ENCODE measurements around the gene PRRG4. TPM values are rescaled to one million over a fixed set of nuclear protein-coding genes. Genes with fewer than 3 reads are reported as not detected.

The PRRG4 gene
- total and polyA plus RNA-seq, 2 experiments from 2014 or later: 1.6 to 1.9 TPM

GRCh38 chr11:32790916-32791315 is 38.8 kb upstream of the PRRG4 start:
- H3K9me3 Mint-ChIP-seq: no peaks in the 10 kb centered on the region

More at GRCh38 chr11:32790916-32791315, 38.8 kb upstream of the PRRG4 start:
- no peaks in the 10 kb centered on the region for H3K79me2 ChIP-seq (replicated peaks; ENCODE audit: insufficient read depth)
- Mint-ChIP-seq H3K4me3 (no peak overlapping the region), H3K36me3 (ENCODE audit: low read depth) (no peaks in the 10 kb centered on the region), H3K27ac (no peak overlapping the region), H3K4me1 (no peaks in the 10 kb centered on the region; the same call in 2 of the 3 replicates), H3K27me3 (ENCODE audit: insufficient read depth, low read depth, poor library complexity) (no peaks in the 10 kb centered on the region)
- TF ChIP-seq NANOG (IDR thresholded peaks at IDR 0.05; ENCODE audit: borderline replicate concordance) (no peak), JUNB (IDR thresholded peaks at IDR 0.05; ENCODE audit: unreplicated experiment) (no peak), CTCF (conservative IDR thresholded peaks at IDR 0.05; ENCODE audit: low read depth in 2 of 2) (no peak), CREB1 (CRISPR knock-in tag; IDR thresholded peaks at IDR 0.05; ENCODE audit: low read depth) (no peak), ZNF462 (CRISPR knock-in tag; IDR thresholded peaks at IDR 0.05) (no peak), EZH2phosphoT487 (IDR thresholded peaks at IDR 0.05; ENCODE audit: unreplicated experiment) (no peak), ZNF114 (CRISPR knock-in tag; IDR thresholded peaks at IDR 0.05) (no peak), REST (IDR thresholded peaks at IDR 0.05; ENCODE audit: unreplicated experiment) (no peak), EZH2 (IDR thresholded peaks at IDR 0.05; ENCODE audit: low read depth, unreplicated experiment) (no peak), STAT1 (IDR thresholded peaks at IDR 0.05; ENCODE audit: unreplicated experiment) (no peak), ETS1 (IDR thresholded peaks at IDR 0.05) (no peak), POLR2AphosphoS5 (IDR thresholded peaks at IDR 0.05; ENCODE audit: low read depth) (no peak), ZNF331 (CRISPR knock-in tag; IDR thresholded peaks at IDR 0.05; ENCODE audit: low read depth) (no peak)
- H2AFZ ChIP-seq: no peak overlapping the region
- H3K27me3 ChIP-seq (ENCODE audit: insufficient read depth): no peaks in the 10 kb centered on the region
- ATAC-seq (no peak), DNase-seq (ENCODE audit: low spot score) (no peak)
- no peaks in the 10 kb centered on the region for H3F3A ChIP-seq (replicated peaks; ENCODE audit: low read depth)
- no peak overlapping the region for H3K4me2 ChIP-seq
- H3K36me3 ChIP-seq (ENCODE audit: insufficient read depth): no peaks in the 10 kb centered on the region
- no peaks in the 10 kb centered on the region for H3K9me2 ChIP-seq (ENCODE audit: insufficient read depth)
- H3K4me3 ChIP-seq: no peak overlapping the region
- H3K27ac ChIP-seq (ENCODE audit: low read depth): no peak overlapping the region
- H4K20me1 ChIP-seq (replicated peaks; ENCODE audit: insufficient read depth): no peaks in the 10 kb centered on the region
- H3K4me1 ChIP-seq (ENCODE audit: insufficient read depth): no peaks in the 10 kb centered on the region
